ENCODE measurements around the gene NLRC5.
A peak's percentile ranks its signal among the peaks of the same experiment; 100 is the strongest.
"Not testable (repeated sequence)": the region's sequence is repeated elsewhere in the genome, so short reads cannot be mapped to it uniquely, and the experiment has no call there.

Gene NLRC5

GRCh38 chr16:57071081-57071732, 81.8 kb downstream of the NLRC5 start:
- DNase-seq (ENCODE audit: low read depth in 2 of 2): not testable (repeated sequence)

- DNase-seq (ENCODE audit: low read depth in 2 of 2): no peak
These were observed 82.7 kb downstream of the NLRC5 start for GRCh38 chr16:57071831-57072582.

GRCh38 chr16:57072616-57073275, 83.4 kb downstream of the NLRC5 start:
- DNase-seq (ENCODE audit: low read depth in 2 of 2): no peak

GRCh38 chr16:57077714-57078113, 88.4 kb downstream of the NLRC5 start:
- no peak for DNase-seq (ENCODE audit: low read depth in 2 of 2)

GRCh38 chr16:57081744-57082143, 92.4 kb downstream of the NLRC5 start:
- DNase-seq (ENCODE audit: low read depth in 2 of 2): no peak

- DNase-seq (ENCODE audit: low read depth in 2 of 2): no peak
These were observed 93.3 kb downstream of the NLRC5 start for GRCh38 chr16:57082664-57083063.

- DNase-seq (ENCODE audit: low read depth in 2 of 2): no peak
These were observed 94.2 kb downstream of the NLRC5 start for GRCh38 chr16:57083485-57084126.

GRCh38 chr16:57084257-57084770, 95.0 kb downstream of the NLRC5 start:
- DNase-seq (ENCODE audit: low read depth in 2 of 2): peak; percentile 39 to 47

- no peak for DNase-seq (ENCODE audit: low read depth in 2 of 2)
These were observed 95.6 kb downstream of the NLRC5 start for GRCh38 chr16:57084996-57085395.

- DNase-seq (ENCODE audit: low read depth in 2 of 2): no peak
These were observed 97.6 kb downstream of the NLRC5 start for GRCh38 chr16:57087003-57087402.

GRCh38 chr16:57089406-57089805, 100.0 kb downstream of the NLRC5 start:
- DNase-seq (ENCODE audit: low read depth in 2 of 2): no peak

- DNase-seq (ENCODE audit: low read depth in 2 of 2): no peak
These were observed 102.0 kb downstream of the NLRC5 start for GRCh38 chr16:57091200-57091974.

GRCh38 chr16:57091975-57092785, 102.8 kb downstream of the NLRC5 start, which contains the start of gene CPNE2:
Gene CPNE2 (plus strand): TSS chr16:57092583. CDS start chr16:57110743, 18,160 bp downstream.
- no peak for DNase-seq (ENCODE audit: low read depth in 2 of 2)

GRCh38 chr16:57092786-57093411, 103.5 kb downstream of the NLRC5 start:
- DNase-seq (ENCODE audit: low read depth in 2 of 2): no peak

GRCh38 chr16:57093666-57094564, 104.6 kb downstream of the NLRC5 start:
- no peak for DNase-seq (ENCODE audit: low read depth in 2 of 2)

- no peak for DNase-seq (ENCODE audit: low read depth in 2 of 2)
These were observed 105.6 kb downstream of the NLRC5 start for GRCh38 chr16:57094911-57095310.

GRCh38 chr16:57096192-57096591, 106.8 kb downstream of the NLRC5 start:
- no peak for DNase-seq (ENCODE audit: low read depth in 2 of 2)

- no peak for DNase-seq (ENCODE audit: low read depth in 2 of 2)
These were observed 107.4 kb downstream of the NLRC5 start for GRCh38 chr16:57096793-57097192.

Measured in stimulated activated CD8-positive, alpha-beta memory T cell treated with anti-CD3 and anti-CD28 coated beads, Interleukin-15, amount 100 ng/mL, for 48 hours (primary cell).